NCI-H69 (cell line): ENCODE measurements around the gene LRBA.

Experiments used
- DNase-seq: peaks from one replicate; lab custom pipeline; 2025; lab: John Stamatoyannopoulos, UW

LRBA gene

DNA sequence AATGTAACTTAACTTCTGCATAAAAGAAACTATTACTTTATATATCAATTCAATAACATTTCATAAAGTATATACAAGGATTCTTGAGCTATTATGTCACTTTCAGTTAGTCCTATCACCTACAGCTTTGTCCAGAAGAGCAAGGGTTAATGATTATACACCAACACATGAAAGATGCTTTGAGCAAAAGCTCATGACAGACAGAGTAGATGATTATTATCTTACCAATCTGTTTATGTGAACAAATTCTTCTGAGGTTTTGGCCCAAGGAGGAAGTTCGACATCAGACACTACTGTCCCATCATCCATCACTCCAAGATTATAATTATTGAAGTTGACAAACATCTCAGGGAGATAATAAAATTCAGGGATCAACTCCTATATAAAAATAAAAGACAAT lies 599.9 kb downstream of the LRBA start:
- peak; percentile 13 for DNase-seq

DNA sequence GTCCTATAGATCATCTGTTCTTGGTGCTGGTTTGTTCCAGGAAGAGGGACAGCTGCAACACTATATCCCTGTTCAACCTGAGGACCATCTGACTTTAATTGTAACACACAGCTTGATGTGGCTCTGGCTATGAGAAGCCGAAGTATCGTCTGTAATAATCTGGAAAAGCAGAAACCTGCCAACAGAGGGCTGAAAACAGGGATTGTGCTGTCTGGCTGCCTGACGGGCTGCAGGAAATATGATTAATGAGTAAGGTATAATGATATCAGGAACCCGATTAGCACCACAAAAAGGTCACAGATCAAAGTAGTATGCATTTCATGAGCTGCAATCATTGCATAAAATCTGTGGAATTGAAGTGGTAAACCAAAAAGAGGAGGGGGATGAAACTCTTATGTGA lies 603.6 kb downstream of the LRBA start:
- peak; percentile 88 for DNase-seq

DNA sequence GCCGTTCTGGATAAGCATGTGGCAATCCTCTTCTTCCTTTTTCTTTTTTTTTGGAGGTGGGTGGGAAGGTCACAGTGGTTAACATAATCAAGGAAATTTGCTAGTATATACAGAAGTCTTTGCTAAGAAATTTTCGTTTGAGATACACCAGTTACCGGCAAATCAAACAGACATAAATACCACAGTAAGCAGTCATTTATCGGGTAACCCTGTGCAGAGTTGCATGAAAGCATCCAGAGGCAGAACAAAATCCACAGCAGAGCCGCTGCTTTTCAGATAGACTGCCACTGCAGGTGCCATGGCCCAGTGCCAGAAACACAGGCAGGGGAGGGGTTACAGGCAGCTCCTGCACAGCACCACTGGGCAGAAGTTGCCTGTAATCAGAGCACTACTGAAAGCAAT lies 612.2 kb downstream of the LRBA start:
- peak; percentile 90 for DNase-seq

DNA sequence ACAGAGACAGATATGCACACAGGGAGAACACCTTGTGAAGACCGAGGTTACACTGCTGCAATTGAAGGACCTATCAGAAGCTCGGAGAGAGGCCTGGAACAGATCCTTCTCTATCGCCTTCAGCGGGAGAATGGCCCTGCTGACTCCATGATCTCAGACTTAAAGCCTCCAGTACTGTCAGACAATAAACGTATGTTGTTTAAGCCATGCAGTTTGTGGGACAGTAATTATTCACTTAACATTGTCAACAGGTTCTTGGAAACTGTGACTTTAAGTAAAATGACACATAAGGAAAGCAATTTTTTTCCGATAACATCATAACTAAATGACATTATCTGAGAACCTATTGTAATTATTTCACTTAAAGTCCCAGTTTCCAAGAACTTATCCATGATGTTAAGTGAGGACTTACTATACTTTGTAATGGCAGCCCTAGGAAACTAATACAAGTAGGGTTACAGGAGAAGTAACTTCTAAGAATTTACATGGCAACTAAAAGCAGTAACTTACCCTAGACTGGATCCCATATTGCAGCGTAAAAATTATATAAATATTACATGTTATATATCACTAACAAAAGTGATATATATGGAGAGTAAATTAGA lies 613.9 kb downstream of the LRBA start:
- DNase-seq = no peak

DNA sequence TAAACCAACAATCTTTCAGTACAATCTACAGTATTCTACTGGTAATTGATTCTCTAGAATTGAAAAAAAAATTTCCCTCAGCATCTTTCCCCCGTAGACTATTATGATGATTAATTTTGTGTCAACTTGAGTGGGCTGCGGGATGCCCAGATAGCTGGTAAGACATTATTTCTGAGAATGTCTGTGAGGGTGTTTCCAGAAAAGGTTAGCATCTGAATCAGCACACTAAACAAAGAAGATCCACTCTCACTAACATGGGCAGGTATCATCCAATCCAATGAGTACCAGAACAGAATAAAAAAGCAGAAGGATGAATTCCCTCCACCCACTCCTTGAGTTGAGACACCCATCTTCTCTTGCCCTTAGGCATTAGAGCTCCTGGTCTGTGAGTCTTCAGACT lies 619.2 kb downstream of the LRBA start:
- DNase-seq = no peak

DNA sequence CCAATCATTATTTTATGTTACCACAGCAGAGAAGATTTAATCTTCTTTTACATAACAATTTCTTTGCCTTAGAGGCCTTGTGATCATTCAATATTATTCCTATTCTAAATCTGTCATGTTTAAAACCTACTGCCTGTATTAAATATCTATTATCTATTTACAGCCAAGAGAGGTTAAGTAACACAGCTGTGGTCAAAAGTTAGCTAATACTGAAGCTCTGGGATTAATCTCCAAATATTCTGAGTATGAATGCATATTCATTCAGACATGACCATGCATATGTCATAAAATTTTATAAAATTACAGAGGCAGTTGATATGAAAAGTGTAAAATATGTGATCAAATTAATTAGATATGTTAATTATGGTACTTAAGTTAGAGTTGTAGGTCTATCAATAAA lies 621.0 kb downstream of the LRBA start:
- no peak for DNase-seq

DNA sequence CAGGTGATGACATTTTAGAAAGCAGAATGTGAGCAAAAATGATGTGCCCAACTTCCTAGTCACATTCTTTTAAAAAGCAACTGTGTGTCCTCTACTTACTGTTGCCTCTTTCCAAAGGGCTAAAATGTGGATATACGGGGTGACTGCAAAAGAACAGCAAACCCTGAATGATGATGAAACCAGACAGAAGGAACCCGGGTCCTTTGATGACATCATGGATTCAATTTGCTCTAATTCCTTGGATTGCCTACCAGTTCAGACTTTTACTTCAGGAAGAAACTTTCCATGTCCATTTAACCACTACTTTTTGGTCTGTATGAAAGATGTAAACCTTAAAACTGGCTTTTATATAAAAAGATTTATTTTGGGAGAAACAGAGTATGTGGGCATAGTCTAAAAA lies 624.0 kb downstream of the LRBA start:
- no peak for DNase-seq

DNA sequence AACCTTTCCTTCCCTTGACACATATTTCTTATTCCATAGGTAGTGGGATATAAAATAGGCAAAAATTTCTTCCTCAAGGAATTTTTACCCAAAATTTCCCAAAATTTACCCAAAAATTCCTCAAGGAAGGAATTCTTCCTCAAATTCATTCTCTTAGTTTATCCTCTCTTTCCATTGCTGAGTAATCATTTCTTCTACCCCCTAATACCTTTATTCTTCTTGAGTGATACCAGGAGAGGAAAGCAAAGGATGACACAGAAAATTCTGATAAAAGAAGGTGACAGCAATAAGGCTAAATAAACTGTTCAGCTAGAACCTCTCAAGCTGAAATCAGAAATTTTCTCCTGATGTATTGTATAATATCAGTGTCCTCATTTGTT lies 624.6 kb downstream of the LRBA start:
- DNase-seq = no peak

DNA sequence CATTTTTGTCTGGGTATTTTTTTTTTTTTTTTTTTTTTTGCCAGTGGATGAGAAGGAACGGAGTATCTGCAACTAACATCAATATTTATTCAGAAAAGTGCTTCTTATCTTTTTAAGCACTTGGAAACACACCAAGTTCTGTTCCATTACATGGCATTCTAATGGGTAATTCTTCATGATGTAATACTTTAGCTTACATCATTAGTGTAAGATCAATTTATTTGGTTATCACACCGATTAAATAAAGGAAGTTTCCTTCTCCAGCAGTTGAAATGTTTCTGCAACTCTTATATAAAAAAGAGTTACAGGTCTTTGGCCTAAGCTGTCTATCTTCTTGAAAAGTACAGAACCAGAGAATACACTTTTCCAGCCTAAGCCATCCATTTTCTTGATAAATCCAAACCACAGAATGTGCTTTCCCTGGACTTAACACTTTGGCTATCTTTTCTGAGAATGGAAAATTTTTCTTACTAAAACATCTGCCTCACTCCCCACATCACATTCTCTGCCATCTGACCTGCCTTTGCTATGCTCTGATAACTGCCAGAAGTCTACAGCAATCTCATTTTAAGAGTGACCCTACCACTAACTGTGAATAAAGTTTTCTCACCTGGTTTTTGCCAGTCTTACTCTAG lies 625.1 kb downstream of the LRBA start:
- DNase-seq = no peak

DNA sequence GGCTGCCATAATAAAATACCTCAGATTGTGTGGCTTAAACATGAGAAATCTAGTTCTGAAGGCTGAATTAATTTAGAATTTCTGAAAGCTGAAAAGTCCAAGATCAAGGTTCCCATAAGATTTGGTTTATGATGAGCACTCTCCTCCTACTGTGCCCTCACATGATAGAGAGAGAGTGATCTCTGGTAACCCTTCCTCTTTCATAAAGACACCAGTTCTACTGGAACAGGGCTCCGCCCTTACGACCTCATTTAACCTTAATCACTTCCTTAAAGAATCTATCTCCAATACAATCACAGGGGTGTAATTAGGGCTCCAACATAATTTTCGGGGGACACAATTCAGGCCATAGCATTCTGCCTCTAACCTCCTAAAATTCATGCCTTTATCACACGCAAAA lies 627.1 kb downstream of the LRBA start:
- no peak for DNase-seq

DNA sequence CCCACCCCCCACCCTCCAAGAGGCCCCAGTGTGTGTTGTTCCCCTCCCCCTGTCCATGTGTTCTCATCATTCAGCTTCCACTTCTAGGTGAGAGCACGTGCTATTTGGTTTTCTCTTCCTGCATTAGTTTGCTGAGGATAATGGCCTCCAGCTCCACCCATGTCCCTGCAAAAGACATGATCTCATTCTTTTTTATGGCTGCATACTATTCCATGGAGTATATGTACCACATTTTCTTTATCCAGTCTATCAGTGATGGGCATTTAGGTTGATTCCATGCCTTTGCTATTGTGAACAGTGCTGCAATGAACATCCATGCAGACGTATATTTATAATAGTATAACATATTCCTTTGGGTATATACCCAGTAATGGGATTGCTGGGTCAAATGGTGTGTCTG lies 628.7 kb downstream of the LRBA start:
- peak; percentile 48 for DNase-seq

DNA sequence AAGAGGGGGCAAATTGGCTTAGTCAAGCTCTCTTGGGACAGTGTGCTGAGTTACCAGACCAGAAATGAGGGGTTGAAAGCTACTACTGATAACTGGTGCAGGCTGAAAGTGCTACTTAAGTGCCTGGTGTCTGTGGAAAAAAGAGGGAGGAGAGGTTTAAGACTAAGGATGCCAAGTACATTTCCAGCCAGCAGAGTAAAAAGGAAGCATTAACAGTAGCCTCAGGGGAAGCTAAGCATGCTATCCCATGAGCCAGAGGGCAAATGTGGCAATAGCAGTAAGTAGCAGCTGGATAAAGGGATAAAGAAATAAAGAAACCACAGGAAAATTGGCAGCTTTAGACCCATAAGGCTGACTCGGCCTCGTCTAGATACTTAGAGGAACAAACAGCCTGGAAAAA lies 629.5 kb downstream of the LRBA start:
- peak; percentile 92 for DNase-seq

DNA sequence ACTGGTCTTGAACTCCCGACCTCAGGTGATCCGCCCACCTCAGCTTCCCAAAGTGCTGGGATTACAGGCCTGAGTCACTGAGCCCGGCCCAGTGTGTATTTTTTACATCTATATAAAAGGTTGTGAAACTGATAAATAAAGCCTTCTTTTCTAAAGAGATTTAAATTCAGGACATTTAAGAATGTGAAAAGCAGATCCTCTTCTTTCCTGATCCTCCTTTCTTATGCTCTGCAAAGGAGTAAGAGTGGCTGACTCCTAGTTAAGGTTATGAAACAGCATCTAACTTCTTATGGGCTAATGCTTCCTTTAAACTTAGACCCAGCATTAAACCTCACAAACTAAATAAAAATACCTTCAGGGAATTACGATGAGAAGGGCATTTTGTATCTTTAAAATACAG lies 630.8 kb downstream of the LRBA start:
- DNase-seq = no peak

DNA sequence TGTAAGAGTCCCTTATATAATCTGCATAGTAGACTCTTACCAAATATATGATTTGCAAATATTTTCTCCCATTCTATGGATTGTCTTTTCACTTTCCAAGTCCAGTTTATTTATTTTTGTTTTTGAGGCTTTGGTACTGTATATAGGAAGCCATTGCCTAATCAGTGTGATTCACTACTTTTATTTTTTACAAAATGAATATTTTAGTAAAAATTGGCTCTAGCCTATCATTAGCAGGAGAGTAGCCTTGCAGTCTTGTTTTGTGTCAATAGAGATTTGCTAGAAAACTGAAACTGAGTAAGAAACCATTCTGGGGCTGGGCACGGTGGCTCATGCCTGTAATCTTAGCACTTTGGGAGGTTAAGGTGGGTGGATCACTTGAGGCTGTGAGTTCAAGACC lies 633.1 kb downstream of the LRBA start:
- no peak for DNase-seq

DNA sequence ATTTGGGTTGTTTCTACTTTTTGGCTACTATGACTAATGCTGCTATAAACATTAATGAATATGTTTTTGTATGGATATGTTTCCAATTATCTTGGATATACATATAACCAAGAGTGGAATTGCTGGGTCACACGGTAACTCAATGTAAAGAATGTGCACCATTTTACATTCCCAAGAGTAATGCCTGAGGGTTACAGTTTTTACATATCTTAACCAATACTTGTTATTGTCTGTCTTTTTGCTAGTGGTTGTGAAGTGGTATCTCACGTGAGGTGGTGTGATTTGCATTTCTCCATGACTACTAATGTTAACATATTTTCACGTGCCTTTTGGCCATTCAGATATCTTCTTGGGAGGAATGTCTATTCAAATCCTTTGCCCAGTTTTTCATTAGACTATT lies 633.5 kb downstream of the LRBA start:
- no peak for DNase-seq

DNA sequence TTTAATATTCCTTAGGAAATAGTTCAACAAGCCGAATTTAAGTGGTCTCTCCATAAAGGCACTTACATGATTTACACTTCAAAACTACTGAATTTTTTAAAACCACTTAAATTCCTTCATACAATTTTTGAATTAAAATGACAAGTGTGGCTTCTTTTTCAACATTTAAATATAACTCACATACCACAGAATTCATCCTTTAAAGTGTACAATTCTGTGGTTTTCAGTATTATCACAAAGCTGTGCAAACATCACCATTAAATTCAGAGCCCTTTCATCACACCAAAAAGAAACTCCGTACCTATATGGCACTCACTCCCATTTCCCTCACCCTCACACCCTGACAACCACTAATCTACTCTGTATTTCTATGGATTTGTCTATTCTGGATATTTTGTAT lies 634.0 kb downstream of the LRBA start:
- no peak for DNase-seq

DNA sequence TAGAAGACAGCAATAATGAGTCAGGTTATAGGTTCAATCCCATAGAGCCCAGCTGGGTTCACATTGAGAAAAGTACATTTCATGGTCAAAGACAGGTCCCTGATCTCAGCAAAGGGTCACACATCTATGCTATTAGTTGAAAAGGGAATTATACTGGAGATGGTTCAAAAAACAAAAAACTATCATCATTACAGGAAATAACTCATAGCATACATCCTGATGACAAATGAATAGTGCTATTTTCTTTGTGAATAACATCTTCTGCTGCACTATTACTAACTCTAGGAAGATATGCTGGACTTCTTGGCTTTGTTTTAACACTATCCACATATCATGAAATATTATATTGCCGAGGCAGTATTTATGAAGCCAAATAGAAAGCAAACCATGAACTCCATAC lies 635.6 kb downstream of the LRBA start:
- DNase-seq = no peak

DNA sequence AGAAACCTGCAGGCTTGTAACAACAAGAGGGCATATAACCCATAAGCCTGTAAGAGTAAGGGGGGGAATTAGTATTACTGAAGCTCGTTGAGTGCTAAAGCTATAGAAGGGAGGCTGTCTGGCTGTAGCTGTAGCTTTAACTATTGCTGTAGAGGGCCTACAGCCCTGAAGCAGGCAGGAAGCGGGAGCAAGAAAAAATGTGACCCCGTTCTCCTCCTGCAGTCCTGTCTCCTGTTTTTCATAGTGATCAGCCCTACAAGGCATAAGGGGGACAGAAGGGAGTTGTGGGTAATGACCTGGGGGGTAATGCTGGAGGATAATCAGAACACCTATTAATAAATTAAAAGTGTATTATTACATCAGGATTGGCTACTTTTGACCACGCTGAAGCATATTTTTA lies 640.1 kb downstream of the LRBA start:
- DNase-seq = no peak

DNA sequence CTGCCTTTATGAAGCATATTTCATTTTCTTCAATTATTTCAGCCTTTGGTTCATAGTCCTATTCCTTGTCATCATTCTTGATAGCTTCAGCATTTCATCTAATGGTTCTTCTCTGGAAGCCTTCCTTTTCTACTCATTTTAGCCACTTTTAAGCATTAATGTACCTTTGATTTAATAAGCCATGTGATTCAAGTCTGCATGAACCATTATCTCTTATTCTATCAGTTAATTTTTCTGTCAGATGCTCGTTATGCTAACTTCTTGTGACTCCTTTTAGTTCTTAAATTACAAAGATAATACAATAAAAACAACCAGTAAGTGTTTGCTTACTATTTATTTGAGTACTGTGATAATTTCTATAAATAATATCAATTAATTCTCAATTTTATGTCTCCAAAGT lies 643.2 kb downstream of the LRBA start:
- DNase-seq = no peak

DNA sequence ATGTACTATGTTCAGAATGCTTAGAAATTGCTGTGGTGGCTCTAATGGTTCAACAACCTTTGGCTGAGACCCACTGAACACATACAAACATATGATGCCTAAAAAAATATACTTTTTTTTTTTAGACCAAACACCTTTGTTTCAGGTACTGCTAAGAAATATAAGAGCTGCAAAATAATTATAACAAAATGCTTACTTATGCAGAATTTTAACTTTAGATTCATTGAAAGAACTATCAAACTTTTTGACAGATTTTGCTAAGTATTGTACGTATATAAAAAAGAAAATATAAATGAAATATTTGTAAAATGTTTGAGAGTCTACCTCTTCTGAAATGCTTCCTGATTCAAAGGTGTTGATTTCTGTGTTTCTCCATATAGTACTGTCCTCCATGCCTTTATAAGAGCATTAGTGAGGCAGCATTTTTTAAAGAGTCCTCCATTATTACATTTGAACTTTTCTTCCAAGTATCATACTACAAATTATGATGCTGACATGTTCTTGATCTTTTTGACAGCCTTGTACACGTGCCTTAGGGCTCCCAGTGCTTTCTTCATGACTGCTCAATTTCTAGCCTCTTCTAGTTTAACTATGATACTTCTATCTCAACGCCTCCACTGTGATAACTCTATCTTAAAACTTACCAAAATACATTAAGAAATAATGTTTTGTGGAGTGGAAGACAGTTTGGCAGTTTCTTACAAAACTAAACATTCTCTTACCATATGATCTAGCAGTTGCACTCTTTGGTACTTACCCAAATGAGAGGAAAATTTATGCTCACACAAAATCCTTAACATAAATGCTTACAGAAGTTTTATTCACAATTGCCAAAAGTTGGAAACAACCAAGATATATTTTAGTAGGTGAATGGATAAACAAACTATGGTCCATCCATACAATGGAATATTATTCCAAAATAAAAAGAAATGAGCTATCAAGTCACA lies 645.4 kb downstream of the LRBA start:
- DNase-seq = peak; percentile 9

DNA sequence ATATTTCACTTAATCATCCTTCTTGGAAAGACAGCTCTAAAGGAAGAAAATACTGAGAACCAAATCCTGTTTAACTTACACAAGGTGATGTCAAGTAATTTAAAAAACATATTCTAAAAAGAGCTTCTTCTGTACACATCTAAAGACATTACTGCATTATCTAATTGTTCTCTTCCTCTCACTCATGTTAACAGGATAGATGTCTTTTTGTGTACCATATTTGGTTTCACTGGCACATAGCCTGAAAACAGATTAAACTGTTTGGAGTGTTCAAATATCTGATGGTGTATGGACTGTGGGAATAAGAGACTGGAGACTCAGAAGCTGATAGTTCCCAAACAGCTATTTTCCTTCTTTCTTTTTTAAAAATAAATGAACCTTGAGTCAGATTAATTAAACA lies 646.4 kb downstream of the LRBA start:
- peak; percentile 82 for DNase-seq

DNA sequence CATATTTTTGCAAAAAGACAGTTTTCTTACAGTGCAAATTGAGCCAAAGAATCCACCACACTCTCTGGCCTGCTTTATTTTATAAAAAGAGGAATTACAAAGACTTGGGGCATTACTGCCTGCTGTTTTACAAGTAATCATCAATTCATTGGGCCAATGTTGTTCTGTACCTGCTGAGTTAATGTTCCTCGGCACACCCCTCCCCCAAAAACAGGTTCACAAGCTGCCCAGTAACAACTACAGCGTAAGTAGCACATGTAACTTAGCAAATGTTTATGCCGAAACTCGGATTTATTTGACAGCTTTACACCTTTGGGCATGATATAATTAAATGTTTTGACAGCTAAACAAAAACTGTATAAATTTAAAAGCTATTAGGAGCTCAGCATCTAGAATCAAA lies 647.8 kb downstream of the LRBA start:
- peak; percentile 88 for DNase-seq

DNA sequence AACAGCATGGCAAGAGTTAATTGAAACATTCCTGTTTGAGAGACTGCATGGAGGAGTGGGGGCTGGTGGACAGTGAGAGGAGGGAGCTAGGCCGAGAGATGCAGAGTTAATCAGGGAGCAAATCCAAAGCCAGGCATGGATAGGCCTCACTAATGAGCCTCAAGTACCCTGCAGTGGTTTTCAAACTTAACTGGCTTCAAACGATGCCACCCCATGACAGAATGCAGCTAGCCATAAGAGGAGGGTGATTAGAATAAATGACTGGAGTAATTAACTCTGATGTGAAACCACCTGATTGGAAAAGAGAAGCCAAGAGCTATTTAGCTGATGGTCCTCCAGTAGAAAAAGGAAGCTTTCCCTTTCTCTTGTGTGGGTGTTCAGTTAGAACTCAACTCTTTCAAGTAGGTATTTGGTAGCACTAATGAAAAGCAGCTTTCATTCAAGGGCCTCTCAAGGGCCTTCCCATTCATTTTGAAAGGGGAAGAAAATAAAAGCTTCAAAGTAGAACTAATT lies 648.5 kb downstream of the LRBA start:
- peak; percentile 96 for DNase-seq
